CMK (cell line): ENCODE measurements around the gene SLC49A3.

Experiments used
- DNase-seq: peaks from one replicate; pipeline ENCODE4 v3.0.0-alpha.2; 2010; ENCODE audit warnings: low read depth

Gene SLC49A3

DNA sequence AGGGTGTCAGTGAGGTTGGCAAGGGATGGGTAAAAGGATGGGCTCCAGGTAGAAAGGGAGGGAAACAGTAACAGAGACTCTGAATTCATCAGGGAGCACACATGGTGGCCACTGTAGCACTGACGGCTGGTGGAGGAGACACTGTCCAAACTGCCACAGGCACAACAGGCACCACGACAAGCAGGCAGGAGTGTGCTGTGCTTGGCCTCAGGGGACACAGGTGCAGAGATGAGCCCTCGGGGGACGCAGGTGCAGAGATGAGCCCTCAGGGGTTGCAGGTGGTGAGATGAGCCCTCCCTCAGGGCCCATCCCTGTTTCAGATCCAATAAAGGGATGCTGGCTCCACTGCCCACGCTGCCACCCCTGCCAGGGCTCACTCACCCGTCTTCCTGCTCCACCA is 56.0 kb downstream of the SLC49A3 start:
- no peak for DNase-seq

DNA sequence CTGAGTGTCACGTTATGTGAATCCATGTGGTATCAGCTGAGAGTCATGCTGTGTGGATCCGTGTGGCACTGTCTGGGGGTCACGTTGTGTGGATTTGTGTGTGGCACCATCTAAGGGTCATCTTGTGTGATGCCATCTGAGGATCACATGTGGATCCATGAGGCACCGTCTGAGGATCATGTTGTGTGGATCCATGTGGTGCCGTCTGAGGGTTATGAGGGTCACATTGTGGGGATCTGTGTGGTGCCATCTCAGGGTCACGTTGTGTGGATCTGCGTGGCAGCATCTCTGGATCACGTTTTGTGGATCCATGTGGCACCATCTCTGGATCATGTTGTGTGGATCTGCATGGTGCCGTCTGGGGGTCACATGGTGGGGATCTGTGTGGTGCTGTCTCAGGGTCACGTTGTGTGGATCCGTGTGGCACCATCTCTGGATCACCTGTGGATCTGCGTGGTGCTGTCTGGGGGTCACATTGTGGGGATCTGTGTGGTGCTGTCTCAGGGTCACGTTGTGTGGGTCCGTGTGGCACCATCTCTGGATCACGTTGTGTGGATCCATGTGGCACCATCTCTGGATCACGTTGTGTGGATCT is 56.7 kb downstream of the SLC49A3 start:
- no peak for DNase-seq
